ENCODE results near the gene IL3. TPM values are rescaled to one million over a fixed set of nuclear protein-coding genes. Genes with fewer than 3 reads are reported as not detected.

The IL3 gene
- total RNA-seq, 4 donors from 2014 or later, result not detected

DNA sequence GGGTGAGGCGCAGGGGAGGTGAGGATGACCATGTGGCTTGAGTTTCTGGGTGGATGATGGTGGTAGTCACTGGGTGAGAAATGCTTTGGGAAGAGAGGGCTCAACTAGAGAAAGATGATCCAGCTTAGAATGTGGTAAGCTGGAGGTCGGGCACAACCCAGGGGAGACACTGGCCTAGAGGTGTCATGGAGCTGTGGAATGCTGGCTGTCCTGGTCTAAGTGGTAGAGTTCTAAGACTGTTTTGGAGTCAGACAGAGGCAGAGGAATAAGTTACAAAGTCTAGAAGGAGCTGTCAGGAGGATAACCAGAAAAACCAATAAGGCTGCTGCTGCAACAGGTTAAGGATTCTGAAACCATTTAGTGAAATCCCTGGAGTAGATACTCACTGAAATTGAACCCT, 29.8 kb upstream of the IL3 start:
- in situ Hi-C loops (cut with MboI; ENCODE audit: low sequenced_read_pairs in 4 of 4), result no loop called here
- no peaks in the 10 kb centered on the region for H3K4me1 ChIP-seq
- ATAC-seq (no peak), DNase-seq (no peak)
- intact Hi-C loops (cut with DNase I; ENCODE audit: low total_unique reads), result no loop called here
- no peak overlapping the region for H3K27ac ChIP-seq
- H3K27me3 ChIP-seq, result no peaks in the 10 kb centered on the region
- no peaks in the 10 kb centered on the region for H3K9me3 ChIP-seq
- no peaks in the 10 kb centered on the region for H3K36me3 ChIP-seq
- no peak overlapping the region for H3K4me3 ChIP-seq
- TF ChIP-seq, protein P1, sequence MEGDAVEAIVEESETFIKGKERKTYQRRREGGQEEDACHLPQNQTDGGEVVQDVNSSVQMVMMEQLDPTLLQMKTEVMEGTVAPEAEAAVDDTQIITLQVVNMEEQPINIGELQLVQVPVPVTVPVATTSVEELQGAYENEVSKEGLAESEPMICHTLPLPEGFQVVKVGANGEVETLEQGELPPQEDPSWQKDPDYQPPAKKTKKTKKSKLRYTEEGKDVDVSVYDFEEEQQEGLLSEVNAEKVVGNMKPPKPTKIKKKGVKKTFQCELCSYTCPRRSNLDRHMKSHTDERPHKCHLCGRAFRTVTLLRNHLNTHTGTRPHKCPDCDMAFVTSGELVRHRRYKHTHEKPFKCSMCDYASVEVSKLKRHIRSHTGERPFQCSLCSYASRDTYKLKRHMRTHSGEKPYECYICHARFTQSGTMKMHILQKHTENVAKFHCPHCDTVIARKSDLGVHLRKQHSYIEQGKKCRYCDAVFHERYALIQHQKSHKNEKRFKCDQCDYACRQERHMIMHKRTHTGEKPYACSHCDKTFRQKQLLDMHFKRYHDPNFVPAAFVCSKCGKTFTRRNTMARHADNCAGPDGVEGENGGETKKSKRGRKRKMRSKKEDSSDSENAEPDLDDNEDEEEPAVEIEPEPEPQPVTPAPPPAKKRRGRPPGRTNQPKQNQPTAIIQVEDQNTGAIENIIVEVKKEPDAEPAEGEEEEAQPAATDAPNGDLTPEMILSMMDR (IDR thresholded peaks at IDR 0.05 in 4 of 5, conservative IDR thresholded peaks at IDR 0.05 in 1 of 5), result no peak
- TF ChIP-seq POLR2A (IDR thresholded peaks at IDR 0.05), result no peak

- TF ChIP-seq POLR2A (IDR thresholded peaks at IDR 0.05), result no peak
- TF ChIP-seq, protein P1 (IDR thresholded peaks at IDR 0.05 in 4 of 5, conservative IDR thresholded peaks at IDR 0.05 in 1 of 5), result no peak
- in situ Hi-C loops (cut with MboI; ENCODE audit: low sequenced_read_pairs in 4 of 4) (no loop called here), intact Hi-C loops (cut with DNase I; ENCODE audit: low total_unique reads) (no loop called here)
- no peaks in the 10 kb centered on the region for H3K27me3 ChIP-seq
- no peaks in the 10 kb centered on the region for H3K4me1 ChIP-seq
- H3K36me3 ChIP-seq, result no peaks in the 10 kb centered on the region
- DNase-seq, result no peak
- ATAC-seq, result no peak
- H3K9me3 ChIP-seq, result no peaks in the 10 kb centered on the region
- no peak overlapping the region for H3K4me3 ChIP-seq
- H3K27ac ChIP-seq, result no peak overlapping the region
Measured at GRCh38 chr5:132032196-132032595, 28.3 kb upstream of the IL3 start.

GRCh38 chr5:132033122-132033521, 27.3 kb upstream of the IL3 start:
- Histone ChIP-seq H3K4me1 (no peaks in the 10 kb centered on the region), H3K36me3 (no peaks in the 10 kb centered on the region), H3K27me3 (no peaks in the 10 kb centered on the region), H3K4me3 (no peak overlapping the region), H3K27ac (no peak overlapping the region), H3K9me3 (no peaks in the 10 kb centered on the region)
- TF ChIP-seq, protein P1 (IDR thresholded peaks at IDR 0.05 in 4 of 5, conservative IDR thresholded peaks at IDR 0.05 in 1 of 5), result no peak
- TF ChIP-seq POLR2A (IDR thresholded peaks at IDR 0.05), result no peak
- intact Hi-C loops (cut with DNase I; ENCODE audit: low total_unique reads) (no loop called here), in situ Hi-C loops (cut with MboI; ENCODE audit: low sequenced_read_pairs in 4 of 4) (no loop called here)
- ATAC-seq (no peak), DNase-seq (no peak)

- DNase-seq, result no peak
- Histone ChIP-seq H3K27ac (no peak overlapping the region), H3K36me3 (no peaks in the 10 kb centered on the region), H3K27me3 (no peaks in the 10 kb centered on the region), H3K4me1 (no peaks in the 10 kb centered on the region), H3K9me3 (no peaks in the 10 kb centered on the region), H3K4me3 (no peak overlapping the region)
- no peak for ATAC-seq
- intact Hi-C loops (cut with DNase I; ENCODE audit: low total_unique reads), result no loop called here
- in situ Hi-C loops (cut with MboI; ENCODE audit: low sequenced_read_pairs in 4 of 4), result no loop called here
- TF ChIP-seq, protein P1 (IDR thresholded peaks at IDR 0.05 in 4 of 5, conservative IDR thresholded peaks at IDR 0.05 in 1 of 5), result no peak
- TF ChIP-seq POLR2A (IDR thresholded peaks at IDR 0.05), result no peak
Measured at GRCh38 chr5:132037353-132037752, 23.1 kb upstream of the IL3 start.

DNA sequence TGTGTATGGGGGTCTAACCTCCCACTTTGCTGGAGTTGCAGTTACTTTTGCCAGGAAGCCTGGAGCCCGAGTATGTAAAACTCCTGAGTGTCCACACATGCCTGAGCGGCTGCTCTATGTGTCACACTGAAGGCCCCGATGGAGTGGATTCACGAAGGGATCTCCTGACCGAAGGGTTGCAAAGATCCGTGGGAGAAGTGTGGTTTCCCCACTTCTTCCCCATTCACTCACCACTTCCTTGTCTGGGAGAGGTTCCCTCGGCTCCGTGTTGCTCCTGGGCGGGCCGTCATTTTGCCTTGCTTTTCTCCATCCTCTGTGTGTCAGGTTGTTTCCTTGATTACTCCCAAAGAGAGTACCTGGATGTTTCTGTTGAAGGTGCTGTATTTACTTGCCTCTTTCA, 16.2 kb upstream of the IL3 start:
- in situ Hi-C loops (cut with MboI; ENCODE audit: low sequenced_read_pairs in 4 of 4), result no loop called here
- Histone ChIP-seq H3K36me3 (no peaks in the 10 kb centered on the region), H3K4me3 (no peak overlapping the region), H3K27ac (no peak overlapping the region), H3K9me3 (no peaks in the 10 kb centered on the region), H3K4me1 (no peaks in the 10 kb centered on the region), H3K27me3 (no peaks in the 10 kb centered on the region)
- intact Hi-C loops (cut with DNase I; ENCODE audit: low total_unique reads), result no loop called here
- no peak for DNase-seq
- no peak for ATAC-seq
- TF ChIP-seq, protein P1 (IDR thresholded peaks at IDR 0.05 in 4 of 5, conservative IDR thresholded peaks at IDR 0.05 in 1 of 5), result no peak

Measured in gastrocnemius medialis (tissue), 4 donors.